GM18907 (cell line): ENCODE results near the gene F12.
"Not testable (repeated sequence)": the region's sequence is repeated elsewhere in the genome, so short reads cannot be mapped to it uniquely, and the experiment has no call there.

Experiments used
- ATAC-seq: cut with Tn5 transposase; IDR thresholded peaks from one replicate; pipeline ENCODE4 v1.9.1; 2021; ENCODE audit warnings: mild to moderate bottlenecking, moderate library complexity; ENCODE audit not compliant: unreplicated experiment

Gene F12

DNA sequence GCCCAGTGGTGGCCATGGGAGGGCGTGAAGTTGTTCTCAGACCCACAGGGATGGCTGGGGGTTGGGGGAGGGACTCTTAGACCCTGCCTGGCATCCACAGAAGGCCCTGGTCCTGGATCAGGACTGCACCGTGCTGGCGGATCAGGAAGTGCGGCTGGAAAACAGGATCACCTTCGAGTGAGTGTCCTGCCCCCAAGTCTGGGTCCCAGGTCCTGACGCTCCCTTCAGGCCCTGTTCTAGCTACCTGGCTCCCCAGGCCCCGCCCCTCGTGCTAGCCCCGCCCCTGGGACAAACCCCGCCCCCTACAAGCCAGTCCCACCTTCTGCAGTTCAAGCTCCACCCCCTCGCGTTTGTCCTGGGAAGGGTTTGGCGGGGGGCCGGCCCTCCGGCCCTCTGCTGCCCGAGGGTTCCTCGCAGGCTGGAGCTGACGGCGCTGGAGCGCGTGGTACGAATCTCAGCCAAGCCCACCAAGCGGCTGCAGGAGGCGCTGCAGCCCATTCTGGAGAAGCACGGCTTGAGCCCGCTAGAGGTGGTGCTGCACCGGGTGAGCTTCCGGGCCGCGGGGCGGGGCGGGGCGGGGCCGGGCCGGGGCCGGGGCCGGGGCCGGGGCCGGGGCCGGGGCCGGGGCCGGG lies 38.8 kb downstream of the F12 start:
- ATAC-seq = no peak

GRCh38 chr5:177369645-177370440 lies 39.5 kb downstream of the F12 start:
- ATAC-seq = no peak

DNA sequence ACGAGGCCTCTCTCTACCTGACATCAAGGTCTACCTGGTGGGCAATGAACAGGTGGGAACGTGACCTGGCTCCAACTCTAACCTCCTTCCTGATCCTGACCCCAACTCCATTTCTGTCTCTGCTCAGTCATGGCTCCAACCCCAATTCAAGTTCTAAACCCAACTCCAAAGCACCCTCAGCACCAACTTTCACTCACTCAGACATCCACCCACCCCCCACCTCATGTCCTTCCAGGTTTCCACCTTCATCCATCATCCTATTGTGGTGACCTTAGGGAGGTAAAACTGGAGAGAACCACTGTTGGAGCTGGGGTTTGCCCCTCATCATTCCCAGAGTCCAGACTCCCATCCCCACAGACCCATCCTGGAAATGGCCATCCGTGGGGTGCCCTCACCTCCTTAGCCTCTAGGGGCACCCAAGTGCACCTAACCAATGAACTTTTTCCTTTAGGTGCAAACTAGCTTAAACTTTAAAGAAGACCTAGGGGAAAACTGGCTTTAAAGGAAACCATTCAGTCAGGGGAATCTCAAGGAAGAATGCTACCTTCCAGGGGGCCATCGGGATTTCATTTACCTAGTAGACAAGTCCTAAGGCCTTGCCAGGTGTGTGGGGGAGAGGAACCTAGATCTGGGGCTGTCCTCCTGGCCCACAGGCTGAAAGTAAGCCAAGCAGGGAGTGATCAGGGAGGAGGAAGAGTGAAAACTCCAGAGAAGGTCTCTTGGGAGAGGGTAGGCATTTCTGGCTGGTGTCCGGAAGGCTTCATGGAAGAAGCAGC lies 40.3 kb downstream of the F12 start:
- no peak for ATAC-seq

DNA sequence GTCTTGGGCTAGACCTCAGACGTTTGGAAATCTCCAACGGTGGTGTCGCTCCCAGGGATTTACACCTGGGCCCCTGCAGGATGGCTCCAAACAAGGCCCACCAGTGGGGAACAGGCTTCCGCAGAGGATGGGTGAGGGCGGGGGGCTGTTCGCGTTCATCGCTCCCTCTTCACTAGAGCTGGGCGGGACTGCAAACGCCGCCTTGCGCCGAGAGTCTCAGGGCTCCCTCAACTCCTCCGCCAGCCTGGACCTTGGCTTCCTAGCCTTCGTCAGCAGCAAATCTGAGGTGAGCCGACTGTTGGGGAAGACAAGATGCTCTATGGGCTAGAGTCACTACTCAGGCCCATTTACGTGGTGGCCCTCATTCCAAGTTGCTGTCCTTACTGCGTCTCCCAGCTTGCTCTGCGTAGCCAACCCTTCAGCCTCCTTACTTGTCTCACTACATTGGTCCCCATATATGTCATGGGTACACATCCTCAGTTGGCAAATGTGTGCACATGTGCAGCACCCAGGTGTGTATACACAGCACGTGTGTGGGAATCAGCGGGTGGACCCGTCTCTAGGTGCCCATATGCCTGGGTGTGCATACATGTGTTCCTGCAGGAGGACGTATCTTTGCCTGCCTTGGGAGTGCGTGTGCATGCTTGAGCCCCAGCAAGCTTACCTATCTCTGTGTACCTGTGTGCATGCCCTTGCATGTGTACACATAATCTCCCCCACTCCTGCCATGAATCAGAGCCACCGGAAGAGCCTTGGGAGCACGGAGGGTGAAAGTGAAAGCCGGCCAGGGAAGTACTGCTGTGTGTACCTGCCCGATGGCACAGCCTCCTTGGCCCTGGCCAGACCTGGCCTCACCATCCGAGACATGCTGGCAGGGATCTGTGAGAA lies 41.1 kb downstream of the F12 start:
- ATAC-seq = no peak

GRCh38 chr5:177367323-177367848 lies 42.0 kb downstream of the F12 start:
- ATAC-seq = no peak

DNA sequence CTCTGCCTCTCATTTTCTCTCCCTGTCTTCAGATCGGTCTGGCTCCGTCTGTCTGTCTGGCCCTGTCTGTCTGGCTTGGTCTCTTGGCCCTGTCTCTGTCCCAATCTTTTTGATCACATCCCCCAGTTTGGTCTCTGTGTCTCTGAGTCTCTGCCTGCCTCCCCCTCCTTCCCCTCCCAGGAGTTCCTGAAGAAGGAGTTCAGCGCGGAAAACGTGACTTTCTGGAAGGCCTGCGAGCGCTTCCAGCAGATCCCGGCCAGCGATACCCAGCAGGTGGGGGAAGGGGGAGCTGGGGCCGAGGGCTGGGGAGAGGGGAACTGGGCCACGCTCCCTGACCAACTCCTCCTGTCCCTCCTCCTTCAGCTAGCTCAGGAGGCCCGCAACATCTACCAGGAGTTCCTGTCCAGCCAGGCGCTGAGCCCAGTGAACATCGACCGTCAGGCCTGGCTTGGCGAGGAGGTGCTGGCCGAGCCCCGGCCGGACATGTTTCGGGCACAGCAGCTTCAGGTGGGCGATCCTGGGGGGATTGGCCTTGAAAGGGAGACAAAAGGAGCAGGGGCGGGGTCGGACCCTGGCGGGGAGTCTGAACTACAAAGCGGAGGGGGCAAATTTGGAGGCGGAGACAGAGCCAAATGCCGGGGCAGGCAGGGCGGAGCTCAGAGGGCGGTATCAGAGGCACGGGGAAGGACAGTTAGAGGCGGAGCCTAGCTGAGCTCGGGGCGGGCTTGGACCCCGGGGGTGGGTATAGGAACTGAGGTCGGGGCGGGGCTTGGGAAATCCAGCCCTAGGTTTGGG lies 42.6 kb downstream of the F12 start:
- no peak for ATAC-seq

- ATAC-seq = no peak
Observed at GRCh38 chr5:177365845-177366527, 43.4 kb downstream of the F12 start.

DNA sequence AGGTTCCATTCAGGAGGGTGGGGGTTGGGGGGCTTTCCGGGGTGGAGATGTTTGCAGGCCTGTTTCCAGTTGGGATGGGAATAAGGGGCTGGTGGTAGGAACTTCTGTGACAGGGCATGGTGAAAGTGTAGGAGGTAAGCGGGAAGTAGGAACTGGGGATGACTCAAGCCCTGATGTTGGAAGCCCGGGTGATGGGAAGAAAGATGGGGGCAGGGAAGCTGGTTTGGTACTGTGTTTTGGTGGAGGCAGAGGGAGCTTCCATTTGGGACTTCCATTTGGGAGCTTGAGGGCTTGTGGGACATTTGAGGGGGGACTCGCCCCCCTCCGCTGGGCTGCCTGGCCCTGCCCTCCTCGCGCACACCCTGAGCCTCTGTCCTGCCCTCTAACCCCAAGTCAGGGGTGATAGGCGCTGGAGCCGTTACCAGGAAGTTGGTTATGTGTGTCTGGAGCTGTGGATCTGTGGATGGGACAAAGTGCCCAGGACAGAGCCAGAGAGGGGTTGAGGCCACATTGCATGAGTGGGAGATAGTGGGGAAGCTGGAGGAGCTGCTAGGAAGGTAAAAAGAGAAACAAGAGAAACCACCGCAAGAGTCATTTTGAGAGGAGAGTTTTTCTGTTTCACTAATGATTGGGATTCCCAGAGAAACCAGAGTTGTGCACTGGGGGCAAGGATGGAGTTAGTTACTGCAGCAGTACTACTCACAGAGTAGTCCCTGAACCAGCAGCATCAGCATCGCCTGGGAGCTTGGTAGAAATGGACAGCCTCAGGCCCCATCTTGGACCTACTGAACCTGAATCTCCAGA lies 45.0 kb downstream of the F12 start:
- no peak for ATAC-seq

GRCh38 chr5:177363565-177363964 lies 45.8 kb downstream of the F12 start:
- ATAC-seq = no peak

DNA sequence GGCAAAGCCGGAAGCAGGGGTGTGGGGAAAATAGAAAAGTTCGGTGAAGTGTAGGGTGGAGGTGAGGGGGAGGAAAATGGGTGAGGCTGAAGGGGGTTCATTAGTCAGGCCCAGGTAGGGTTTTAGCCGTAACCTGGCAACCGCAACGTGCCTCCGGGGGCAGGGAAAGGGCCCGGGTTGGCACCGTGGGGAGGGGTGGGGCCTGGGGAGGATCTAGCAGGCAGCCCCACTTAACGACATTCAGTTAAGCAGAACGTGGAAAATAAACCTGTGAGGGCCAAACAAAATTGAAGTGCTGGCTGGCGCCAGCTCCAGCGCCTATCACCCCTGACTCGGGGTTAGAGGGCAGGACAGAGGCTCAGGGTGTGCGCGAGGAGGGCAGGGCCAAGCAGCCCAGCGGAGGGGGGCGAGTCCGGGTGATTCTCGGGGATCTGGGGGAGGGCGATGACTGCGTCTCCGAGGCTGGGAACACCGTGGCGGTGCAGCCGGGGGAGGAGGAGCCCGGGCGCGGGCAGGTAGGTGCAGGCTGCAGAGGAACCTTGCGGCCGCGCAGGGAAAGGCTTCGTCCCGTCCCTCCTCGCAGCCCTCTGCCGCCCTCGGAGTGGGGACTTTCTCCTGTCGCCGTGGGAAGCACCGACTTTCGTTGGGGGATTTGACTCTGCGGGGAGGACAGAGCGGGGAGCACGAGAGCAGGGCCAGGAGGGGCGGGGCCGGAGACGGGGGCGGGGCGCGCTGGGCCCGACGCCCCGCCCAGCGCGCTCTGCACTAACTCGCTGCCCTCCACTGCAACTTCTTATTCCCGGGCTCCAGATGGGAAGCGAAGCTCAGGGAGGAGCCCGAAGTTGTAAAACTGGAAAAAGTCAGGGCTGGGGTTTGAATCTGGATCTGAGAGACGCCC lies 46.5 kb downstream of the F12 start:
- ATAC-seq = peak; percentile 39

DNA sequence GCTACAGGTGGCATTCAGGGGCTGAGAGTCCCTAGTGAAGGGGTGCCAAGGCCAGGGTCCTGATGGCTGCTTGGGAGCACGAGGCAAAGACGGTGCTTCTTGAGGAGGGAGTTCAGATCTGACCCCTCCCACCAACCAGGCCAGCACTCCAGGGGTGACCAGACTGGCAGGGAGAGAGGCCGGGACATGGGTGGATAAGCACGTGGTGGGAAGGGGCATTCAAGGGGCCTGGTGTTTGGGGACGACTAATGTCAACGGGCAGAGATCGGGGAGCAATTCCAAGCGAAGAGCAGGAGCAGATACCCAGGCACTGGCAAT lies 47.1 kb downstream of the F12 start:
- no peak for ATAC-seq

GRCh38 chr5:177361418-177362291 lies 47.7 kb downstream of the F12 start:
- no peak for ATAC-seq

DNA sequence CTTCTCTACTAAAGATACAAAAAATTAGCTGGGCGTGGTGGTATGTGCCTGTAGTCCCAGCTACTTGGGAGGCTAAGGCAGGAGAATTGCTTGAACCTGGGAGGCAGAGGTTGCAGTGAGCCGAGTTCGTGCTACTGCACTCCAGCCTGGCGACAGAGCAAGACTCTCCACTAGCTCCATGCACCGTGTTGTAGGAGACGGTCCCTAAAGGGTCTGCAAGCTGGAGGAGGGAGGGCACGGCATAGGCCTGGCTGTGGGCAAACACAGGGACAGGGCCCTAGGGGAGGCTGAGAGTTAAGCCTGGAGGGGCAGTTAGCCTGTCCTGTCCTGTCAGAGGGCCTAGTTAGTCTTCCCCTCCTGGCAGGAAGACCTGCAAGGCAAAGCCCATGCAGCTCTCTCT lies 48.6 kb downstream of the F12 start:
- ATAC-seq = not testable (repeated sequence)

GRCh38 chr5:177359860-177360259 lies 49.5 kb downstream of the F12 start:
- ATAC-seq = no peak

GRCh38 chr5:177359451-177359851 lies 49.9 kb downstream of the F12 start:
- no peak for ATAC-seq

GRCh38 chr5:177358370-177358819 lies 51.0 kb downstream of the F12 start:
- peak; percentile 6 for ATAC-seq
